Neural progenitor cell (in vitro differentiated cells): ENCODE data around the gene KCNJ10.

Experiments used
- CTCF ChIP-seq: fragments of 200-600 bp; sonication (generic); IDR thresholded peaks from 2 replicates; pipeline ENCODE4 v1.5.1; 2017; ENCODE audit warnings: antibody characterized with exemption, mild to moderate bottlenecking
- EZH2 ChIP-seq: fragments of 200-600 bp; sonication (generic); IDR thresholded peaks from 2 replicates; pipeline ENCODE4 v1.6.1; 2017; ENCODE audit warnings: antibody characterized with exemption, mild to moderate bottlenecking, moderate library complexity

- TF ChIP-seq EZH2 (no peak), CTCF (no peak)
These were observed 47.8 kb upstream of the KCNJ10 start for GRCh38 chr1:160117709-160118183.
